ENCODE data around the gene SNRPD3.

DNA sequence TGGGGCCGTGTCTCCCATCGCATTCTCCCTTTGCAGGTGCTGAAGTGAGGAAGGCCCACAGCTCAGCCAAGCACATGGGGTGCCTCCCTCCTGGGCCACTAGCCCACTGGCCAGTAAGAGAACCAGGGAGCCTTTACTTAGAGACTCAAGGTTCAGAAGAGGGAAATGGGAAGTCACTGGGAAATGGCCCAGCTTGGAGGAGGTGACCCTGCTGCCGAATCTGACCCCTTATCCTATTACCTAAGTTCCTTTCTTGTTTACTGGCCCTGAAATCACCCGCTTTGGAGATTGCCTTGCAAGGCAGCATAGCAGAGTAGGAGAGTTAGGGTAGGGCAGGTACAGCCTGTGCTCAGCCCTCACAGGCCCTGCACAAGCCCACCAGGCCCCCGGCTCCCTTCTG is 36.3 kb upstream of the SNRPD3 start:
- no peak for TF ChIP-seq CTCF (IDR thresholded peaks at IDR 0.05)
- TF ChIP-seq POLR2A (IDR thresholded peaks at IDR 0.05) = no peak
- TF ChIP-seq EP300 (IDR thresholded peaks at IDR 0.05) = no peak

Measured in stomach (tissue), 4 donors.